GM23338 (cell line): ENCODE measurements around the gene STRBP. TPM values are rescaled to one million over a fixed set of nuclear protein-coding genes. Genes with fewer than 3 reads are reported as not detected.

Experiments
- ATAC-seq: fragments of 200-7000 bp; cut with Tn5 transposase; 3 replicates; pipeline ENCODE4 v1.9.1; 2020
- DNase-seq: peaks from one replicate; pipeline ENCODE4 v3.0.0-alpha.2; 2015; ENCODE audit warnings: low spot score
- H2AFZ ChIP-seq: fragments of 200-600 bp; sonication (generic); 2 replicates; pipeline ENCODE4 v1.8.0; 2016; ENCODE audit warnings: antibody characterized with exemption, mild to moderate bottlenecking, moderate library complexity
- H3F3A ChIP-seq: fragments of 200-600 bp; sonication (generic); replicated peaks from 2 replicates; pipeline ENCODE4 v1.8.0; 2017; ENCODE audit warnings: antibody characterized with exemption, mixed run types, low read depth
- H3K27ac ChIP-seq: fragments of 200-600 bp; sonication (generic); 2 replicates; pipeline ENCODE4 v1.6.1; 2016; ENCODE audit warnings: low read depth
- H3K27me3 ChIP-seq: fragments of 200-600 bp; sonication (generic); 2 replicates; pipeline ENCODE4 v1.8.0; 2016; ENCODE audit warnings: mild to moderate bottlenecking, mixed run types, moderate library complexity; ENCODE audit not compliant: insufficient read depth
- H3K36me3 ChIP-seq: fragments of 200-600 bp; sonication (generic); 2 replicates; pipeline ENCODE4 v1.8.0; 2016; ENCODE audit warnings: mild to moderate bottlenecking; ENCODE audit not compliant: insufficient read depth
- H3K4me1 ChIP-seq: fragments of 200-600 bp; sonication (generic); 2 replicates; pipeline ENCODE4 v1.8.0; 2016; ENCODE audit warnings: mild to moderate bottlenecking, moderate library complexity; ENCODE audit not compliant: insufficient read depth
- H3K4me2 ChIP-seq: fragments of 200-600 bp; sonication (generic); 2 replicates; pipeline ENCODE4 v1.7.1; 2017; ENCODE audit warnings: mixed run types
- H3K4me3 ChIP-seq: fragments of 200-600 bp; sonication (generic); 2 replicates; pipeline ENCODE4 v1.6.1; 2016; ENCODE audit warnings: mixed run types
- H3K79me2 ChIP-seq: fragments of 200-600 bp; sonication (generic); replicated peaks from 2 replicates; pipeline ENCODE4 v1.8.0; 2017; ENCODE audit warnings: mild to moderate bottlenecking; ENCODE audit not compliant: insufficient read depth
- H3K9me2 ChIP-seq: fragments of 200-600 bp; sonication (generic); 2 replicates; pipeline ENCODE4 v1.8.0; 2017; ENCODE audit not compliant: insufficient read depth
- H4K20me1 ChIP-seq: fragments of 200-600 bp; sonication (generic); replicated peaks from 2 replicates; pipeline ENCODE4 v1.8.0; 2017; ENCODE audit warnings: mild to moderate bottlenecking; ENCODE audit not compliant: insufficient read depth
- H3K27ac Mint-ChIP-seq: 2 replicates; pipeline ENCODE4 v1.8.0; 2020; ENCODE audit warnings: inconsistent platforms, mild to moderate bottlenecking, moderate library complexity, mixed read lengths
- H3K27me3 Mint-ChIP-seq: 3 replicates; pipeline ENCODE4 v1.8.0; 2022; ENCODE audit warnings: low read depth, mild to moderate bottlenecking, moderate library complexity, mixed read lengths, inconsistent platforms; ENCODE audit not compliant: insufficient read depth, poor library complexity
- H3K36me3 Mint-ChIP-seq: 3 replicates; pipeline ENCODE4 v1.8.0; 2021; ENCODE audit warnings: low read depth, mild to moderate bottlenecking, inconsistent platforms, moderate library complexity, mixed read lengths
- H3K4me1 Mint-ChIP-seq: 3 replicates; pipeline ENCODE4 v1.8.0; 2020; ENCODE audit warnings: mild to moderate bottlenecking, inconsistent platforms, mixed read lengths
- H3K4me3 Mint-ChIP-seq: 3 replicates; pipeline ENCODE4 v1.8.0; 2021; ENCODE audit warnings: moderate library complexity, mild to moderate bottlenecking, inconsistent platforms, mixed read lengths
- H3K9me3 Mint-ChIP-seq: 3 replicates; pipeline ENCODE4 v1.8.0; 2020; ENCODE audit warnings: moderate library complexity, mild to moderate bottlenecking, inconsistent platforms, mixed read lengths
- CREB1 ChIP-seq: fragments of 250-450 bp; sonication (Bioruptor Pico); IDR thresholded peaks from 2 replicates; pipeline ENCODE4 v1.5.0; 2020; ENCODE audit warnings: low read depth, mild to moderate bottlenecking, moderate library complexity
- CTCF ChIP-seq, 2 experiments: fragments of 200-600 bp in 1 of 2; sonication (generic) in 1 of 2; conservative IDR thresholded peaks; 2 replicates each; pipeline versions ENCODE4 v1.5.1 to v1.6.1; 2016 to 2017; ENCODE audit warnings: antibody characterized with exemption in 2 of 2, low read depth in 2 of 2, mild to moderate bottlenecking in 2 of 2, moderate library complexity in 1 of 2
- ETS1 ChIP-seq: IDR thresholded peaks from 2 replicates; pipeline ENCODE4 v1.6.1; 2016; ENCODE audit warnings: antibody characterized with exemption
- EZH2 ChIP-seq: fragments of 200-600 bp; sonication (generic); IDR thresholded peaks from one replicate; pipeline ENCODE4 v1.8.0; 2017; ENCODE audit warnings: antibody characterized with exemption, mild to moderate bottlenecking, low read depth; ENCODE audit not compliant: unreplicated experiment
- EZH2phosphoT487 ChIP-seq: fragments of 200-600 bp; sonication (generic); IDR thresholded peaks from one replicate; pipeline ENCODE4 v1.8.1; 2018; ENCODE audit warnings: antibody characterized with exemption; ENCODE audit not compliant: unreplicated experiment
- JUNB ChIP-seq: IDR thresholded peaks from one replicate; pipeline ENCODE4 v1.6.1; 2016; ENCODE audit warnings: antibody characterized with exemption; ENCODE audit not compliant: unreplicated experiment
- NANOG ChIP-seq: IDR thresholded peaks from 2 replicates; pipeline ENCODE4 v1.6.1; 2016; ENCODE audit warnings: antibody characterized with exemption, borderline replicate concordance
- REST ChIP-seq: IDR thresholded peaks from one replicate; pipeline ENCODE4 v1.6.1; 2018; ENCODE audit warnings: antibody characterized with exemption; ENCODE audit not compliant: unreplicated experiment
- ZNF331 ChIP-seq: fragments of 250-450 bp; sonication (Bioruptor Pico); IDR thresholded peaks from 2 replicates; pipeline ENCODE4 v1.5.0; 2020; ENCODE audit warnings: low read depth, mild to moderate bottlenecking, moderate library complexity
- polyA plus RNA-seq: library from polyadenylated mRNA; unstranded; fragments of >200 nt; fragmentation: Nextera tagmentation; extraction: Ambion mirVana; gene quantifications from 2 replicates; pipeline ENCODE4 v1.2.1, GENCODE V29; 2016
- total RNA-seq: library from RNA; depleted of rRNA; stranded (reverse); fragments of >200 nt; shearing (Covaris generic); gene quantifications from 2 replicates; pipeline ENCODE4 v1.2.3, GENCODE V29; 2014

The STRBP gene
- total and polyA plus RNA-seq, 2 experiments from 2014 or later: 80.5 to 116 TPM

GRCh38 chr9:123165813-123166212 is 102.6 kb downstream of the STRBP start (continued):
- TF ChIP-seq NANOG (no peak), REST (no peak), ZNF331 (CRISPR knock-in tag) (no peak), CREB1 (CRISPR knock-in tag) (no peak)

- no peak for TF ChIP-seq EZH2
- no peak for TF ChIP-seq ZNF331 (CRISPR knock-in tag)
- no peak for TF ChIP-seq EZH2phosphoT487
- no peak for TF ChIP-seq ETS1
- no peak for TF ChIP-seq NANOG
- TF ChIP-seq REST: no peak
- TF ChIP-seq CTCF (conservative IDR thresholded peaks at IDR 0.05; ENCODE audit: low read depth in 2 of 2): no peak
- no peak for TF ChIP-seq JUNB
- H3F3A ChIP-seq: no peaks in the 10 kb centered on the region
- H4K20me1 ChIP-seq: no peaks in the 10 kb centered on the region
- H3K27me3 ChIP-seq: no peaks in the 10 kb centered on the region
- DNase-seq: no peak
- Mint-ChIP-seq H3K36me3 (peaks cover 6% of the 10 kb centered on the region; the same call in 1 of the 3 replicates), H3K9me3 (no peaks in the 10 kb centered on the region), H3K27me3 (peaks cover 2% of the 10 kb centered on the region), H3K4me1 (peaks cover 17% of the 10 kb centered on the region), H3K27ac (no peak overlapping the region), H3K4me3 (no peak overlapping the region)
- no peak for ATAC-seq
- H2AFZ ChIP-seq: no peak overlapping the region
- H3K9me2 ChIP-seq: no peaks in the 10 kb centered on the region
- H3K4me3 ChIP-seq: no peak overlapping the region
- peaks cover 11% of the 10 kb centered on the region; the same call in 1 of the 2 replicates for H3K4me1 ChIP-seq
- no peaks in the 10 kb centered on the region for H3K36me3 ChIP-seq
- H3K79me2 ChIP-seq: peaks cover 5% of the 10 kb centered on the region; the same call in 1 of the 2 replicates
- no peak overlapping the region for H3K4me2 ChIP-seq
- H3K27ac ChIP-seq: no peak overlapping the region
These were observed 104.1 kb downstream of the STRBP start for GRCh38 chr9:123164285-123164684.
